Measurements from ENCODE around the gene CDK6.

Gene CDK6

DNA sequence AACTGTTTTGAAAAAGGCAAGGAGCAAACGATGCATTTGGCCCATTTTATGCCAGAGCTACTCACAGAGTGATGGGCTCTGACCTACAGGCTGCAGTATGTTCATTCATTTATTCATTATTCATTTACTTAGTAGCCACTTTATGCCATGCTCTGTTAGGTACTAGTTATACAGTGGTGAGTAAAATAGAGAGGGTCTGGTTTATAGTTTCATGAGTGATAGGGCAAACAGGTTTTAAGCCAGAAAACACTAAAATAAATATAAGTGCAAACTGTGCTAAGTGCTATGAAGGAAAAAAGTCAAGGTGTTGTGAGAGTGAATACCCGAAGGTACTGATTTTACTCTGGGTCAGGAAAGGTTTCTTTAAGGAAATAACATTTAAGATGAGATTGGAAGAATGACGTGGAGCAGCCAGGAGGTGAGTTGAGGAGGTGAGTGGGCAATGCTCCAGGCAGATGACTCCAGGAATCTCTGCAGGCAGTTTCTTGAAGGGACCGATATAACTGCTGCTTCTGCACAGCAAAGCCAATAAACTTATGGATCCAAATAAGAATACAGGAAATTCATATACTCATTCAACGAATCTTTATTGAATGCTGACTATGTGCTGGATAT is 189.3 kb downstream of the CDK6 start:
- Histone ChIP-seq H3K36me3 (ENCODE audit: control insufficient read depth, insufficient read depth, low read length) (no peaks in the 10 kb centered on the region), H3K4me1 (ENCODE audit: control insufficient read depth, insufficient read depth, low read length) (peaks cover 12% of the 10 kb centered on the region), H3K27me3 (ENCODE audit: control insufficient read depth, insufficient read depth, low read length) (no peaks in the 10 kb centered on the region), H3K9ac (ENCODE audit: low read length) (no peak overlapping the region), H3K4me3 (ENCODE audit: low read length) (no peak overlapping the region), H3K9me3 (ENCODE audit: control insufficient read depth, low read length) (no peaks in the 10 kb centered on the region)

DNA sequence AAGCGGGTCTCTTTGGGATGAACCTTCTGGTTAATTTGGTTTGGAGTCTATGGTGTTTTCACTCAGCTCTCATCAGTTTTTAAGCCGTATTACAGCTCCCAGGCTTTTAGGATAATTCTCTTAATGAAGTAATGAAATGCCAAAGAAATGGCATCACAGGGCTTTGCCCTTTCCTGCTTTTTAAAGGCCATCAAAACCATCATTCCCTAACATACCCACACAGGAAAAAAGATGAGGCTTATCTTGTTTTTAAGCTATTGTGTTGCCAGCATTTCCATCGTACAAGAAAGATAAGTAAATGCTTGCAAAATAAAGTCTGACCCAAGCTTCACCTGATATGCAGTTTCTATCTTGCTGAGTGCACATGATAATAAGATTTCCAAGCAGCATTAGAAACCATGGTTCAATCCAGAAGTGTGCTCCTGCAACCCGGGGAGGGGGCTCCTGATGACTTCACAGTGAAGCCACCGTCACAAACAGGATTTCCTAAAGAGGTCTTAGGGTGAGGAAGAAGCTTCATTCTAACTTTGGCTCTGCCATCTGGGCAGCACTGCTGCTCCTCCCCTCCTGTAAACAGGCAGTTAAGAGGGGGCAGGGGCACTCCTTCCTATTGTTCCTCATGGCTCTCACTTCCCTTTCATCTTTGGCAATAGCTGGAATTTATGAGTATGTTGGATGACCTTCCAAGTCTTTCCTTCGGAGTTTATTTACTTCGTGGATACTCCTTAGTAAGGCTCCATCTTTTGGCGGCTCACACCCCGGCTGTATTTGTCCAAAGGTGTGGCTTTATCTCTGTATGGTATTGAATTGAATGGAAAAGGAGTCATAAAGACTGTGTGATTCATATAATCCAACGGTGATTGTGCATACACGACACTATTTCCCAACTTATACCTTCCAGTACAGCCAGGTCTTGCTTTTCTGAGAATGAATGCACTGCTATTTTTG is 191.0 kb downstream of the CDK6 start:
- Histone ChIP-seq H3K27me3 (ENCODE audit: control insufficient read depth, insufficient read depth, low read length) (no peaks in the 10 kb centered on the region), H3K4me3 (ENCODE audit: low read length) (no peak overlapping the region), H3K9ac (ENCODE audit: low read length) (no peak overlapping the region), H3K36me3 (ENCODE audit: control insufficient read depth, insufficient read depth, low read length) (no peaks in the 10 kb centered on the region), H3K9me3 (ENCODE audit: control insufficient read depth, low read length) (no peaks in the 10 kb centered on the region), H3K4me1 (ENCODE audit: control insufficient read depth, insufficient read depth, low read length) (peaks cover 12% of the 10 kb centered on the region)

DNA sequence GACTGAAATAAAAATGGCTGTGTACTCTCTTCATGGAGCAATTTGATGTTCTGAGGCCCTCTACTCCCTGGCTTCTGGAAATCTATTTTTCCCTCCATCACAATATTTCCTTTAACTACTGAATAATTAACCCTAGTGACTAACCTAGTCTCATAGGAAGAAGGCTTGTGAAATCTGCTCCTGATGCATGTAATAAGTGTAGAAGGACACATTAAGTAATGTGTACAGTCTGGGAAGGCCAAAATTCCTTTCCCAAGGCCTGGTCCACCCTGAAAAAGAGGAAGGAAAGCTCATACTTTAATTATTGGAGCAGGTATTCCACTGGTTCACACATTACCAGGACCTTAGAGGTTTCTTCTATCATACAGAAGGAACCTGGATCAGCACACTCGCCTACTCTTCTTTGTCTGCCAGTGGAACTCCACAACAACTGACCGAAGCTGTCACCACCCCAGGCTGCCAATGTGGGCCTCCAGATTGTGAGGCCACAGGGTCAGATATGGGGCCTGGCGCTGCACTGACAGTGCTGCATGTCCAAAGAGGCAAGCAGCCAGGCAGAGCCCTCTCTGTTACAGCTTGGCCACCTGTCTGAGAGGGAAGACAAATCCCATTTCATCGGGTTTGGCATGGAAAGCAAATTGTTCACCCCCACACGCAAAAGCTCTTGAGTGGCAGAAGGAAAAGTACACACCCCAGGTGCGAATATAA is 191.8 kb downstream of the CDK6 start:
- no peak overlapping the region for H3K4me3 ChIP-seq (ENCODE audit: low read length)
- no peak overlapping the region for H3K9ac ChIP-seq (ENCODE audit: low read length)
- no peaks in the 10 kb centered on the region for H3K36me3 ChIP-seq (ENCODE audit: control insufficient read depth, insufficient read depth, low read length)
- H3K27me3 ChIP-seq (ENCODE audit: control insufficient read depth, insufficient read depth, low read length) = no peaks in the 10 kb centered on the region
- no peaks in the 10 kb centered on the region for H3K9me3 ChIP-seq (ENCODE audit: control insufficient read depth, low read length)
- peaks cover 12% of the 10 kb centered on the region for H3K4me1 ChIP-seq (ENCODE audit: control insufficient read depth, insufficient read depth, low read length)

DNA sequence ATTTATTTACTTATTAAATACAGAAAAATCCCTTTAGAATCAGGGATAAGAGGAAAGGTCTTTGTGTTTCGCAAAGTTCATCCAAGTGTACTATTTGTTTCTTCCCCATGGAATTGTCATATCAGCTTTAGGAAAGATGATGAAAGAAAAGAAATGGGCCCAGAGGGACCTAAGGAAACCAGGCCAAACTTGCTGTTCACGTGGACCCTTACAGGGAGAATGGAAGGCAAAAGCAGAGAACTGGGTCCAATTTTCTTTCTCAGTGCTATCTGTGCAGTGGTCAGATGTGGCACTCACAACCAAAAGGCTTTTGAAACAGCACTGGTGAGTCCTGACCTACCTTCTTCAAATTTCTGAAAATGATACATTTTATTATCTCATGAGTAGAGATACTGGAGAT is 192.6 kb downstream of the CDK6 start:
- Histone ChIP-seq H3K4me1 (ENCODE audit: control insufficient read depth, insufficient read depth, low read length) (peaks cover 12% of the 10 kb centered on the region), H3K27me3 (ENCODE audit: control insufficient read depth, insufficient read depth, low read length) (no peaks in the 10 kb centered on the region), H3K4me3 (ENCODE audit: low read length) (no peak overlapping the region), H3K9me3 (ENCODE audit: control insufficient read depth, low read length) (no peaks in the 10 kb centered on the region), H3K36me3 (ENCODE audit: control insufficient read depth, insufficient read depth, low read length) (no peaks in the 10 kb centered on the region), H3K9ac (ENCODE audit: low read length) (no peak overlapping the region)

DNA sequence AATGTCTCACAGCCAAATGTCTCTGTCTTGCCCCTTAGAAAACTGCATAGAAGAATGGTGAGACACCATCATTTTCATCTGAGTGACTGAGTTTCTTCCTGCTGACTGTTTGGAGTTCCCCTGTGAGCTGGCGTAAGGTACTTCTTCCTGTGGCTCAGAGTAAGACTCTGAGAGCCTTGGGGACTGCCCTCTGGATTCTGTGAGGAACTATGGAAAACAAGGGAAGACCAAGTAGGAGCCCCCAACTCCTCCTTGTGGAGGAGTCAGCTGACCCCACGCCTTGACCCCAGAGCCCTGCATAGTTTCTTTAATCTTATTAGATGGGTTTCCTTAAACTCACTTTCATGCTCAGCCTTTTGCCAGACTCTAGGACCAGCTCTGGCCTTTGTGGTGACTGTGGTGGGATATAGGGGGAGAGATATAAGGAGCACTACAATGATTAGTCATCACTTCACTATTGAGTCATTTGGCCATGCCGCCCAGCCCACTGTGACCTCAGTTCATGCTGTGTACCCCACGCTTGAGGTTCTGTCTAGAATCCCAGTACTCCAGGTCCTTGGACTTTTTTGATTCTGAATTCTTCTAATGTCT is 194.4 kb downstream of the CDK6 start:
- Histone ChIP-seq H3K9ac (ENCODE audit: low read length) (no peak overlapping the region), H3K9me3 (ENCODE audit: control insufficient read depth, low read length) (no peaks in the 10 kb centered on the region), H3K4me1 (ENCODE audit: control insufficient read depth, insufficient read depth, low read length) (peaks cover 12% of the 10 kb centered on the region), H3K27me3 (ENCODE audit: control insufficient read depth, insufficient read depth, low read length) (no peaks in the 10 kb centered on the region), H3K4me3 (ENCODE audit: low read length) (no peak overlapping the region), H3K36me3 (ENCODE audit: control insufficient read depth, insufficient read depth, low read length) (no peaks in the 10 kb centered on the region)

DNA sequence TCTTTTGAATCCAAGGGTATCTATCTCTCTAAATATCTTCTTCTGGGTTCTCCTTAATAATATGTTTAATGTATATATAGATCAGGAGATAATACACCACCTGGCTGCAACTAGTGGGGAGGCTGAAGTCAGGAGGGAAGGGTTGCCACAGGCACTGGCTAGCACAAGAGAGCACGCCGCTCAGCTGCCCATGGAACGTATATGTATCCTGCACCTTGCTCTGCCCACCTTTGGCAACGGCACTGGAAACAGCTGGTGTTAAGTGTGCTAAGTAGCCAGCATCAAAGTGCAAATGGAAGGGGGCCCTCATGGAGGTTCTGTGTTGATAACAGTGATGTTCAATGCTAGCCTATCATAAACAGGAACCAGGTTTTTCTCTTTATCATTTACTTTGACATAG is 196.4 kb downstream of the CDK6 start:
- H3K27me3 ChIP-seq (ENCODE audit: control insufficient read depth, insufficient read depth, low read length) = no peaks in the 10 kb centered on the region
- H3K4me1 ChIP-seq (ENCODE audit: control insufficient read depth, insufficient read depth, low read length) = peaks cover 13% of the 10 kb centered on the region
- no peak overlapping the region for H3K9ac ChIP-seq (ENCODE audit: low read length)
- no peaks in the 10 kb centered on the region for H3K9me3 ChIP-seq (ENCODE audit: control insufficient read depth, low read length)
- no peaks in the 10 kb centered on the region for H3K36me3 ChIP-seq (ENCODE audit: control insufficient read depth, insufficient read depth, low read length)
- no peak overlapping the region for H3K4me3 ChIP-seq (ENCODE audit: low read length)

DNA sequence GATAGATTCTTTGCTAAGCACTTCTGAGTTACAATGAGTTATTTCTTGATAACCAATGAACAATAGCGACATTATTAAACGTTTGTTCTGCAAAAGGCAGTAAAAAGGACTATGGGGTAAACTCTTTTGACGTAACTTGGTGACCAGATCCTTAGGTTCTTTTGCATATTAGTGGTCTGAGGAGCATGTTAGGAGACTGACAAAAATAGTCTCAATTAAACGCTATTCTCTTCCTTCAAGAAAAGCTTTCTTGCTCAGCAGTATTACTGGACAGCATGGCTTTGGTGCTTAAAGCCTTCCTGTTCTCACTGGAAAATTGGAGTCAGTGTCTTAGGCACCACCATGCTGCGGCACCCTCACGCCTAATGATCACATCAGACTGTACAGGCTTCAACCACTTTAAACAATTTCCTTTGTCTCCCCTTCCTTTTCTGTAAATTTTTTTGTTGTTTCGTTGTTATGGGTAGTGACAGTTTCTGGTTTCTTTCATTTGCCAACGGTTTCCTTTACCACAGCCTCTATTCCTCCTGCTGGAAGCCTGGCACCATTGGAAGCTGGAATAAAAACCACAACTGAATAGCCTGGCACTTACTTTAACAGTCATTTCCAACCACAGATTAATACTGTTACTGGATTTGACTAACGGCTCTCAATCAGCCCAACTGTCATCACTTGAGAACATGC is 197.0 kb downstream of the CDK6 start:
- Histone ChIP-seq H3K4me1 (ENCODE audit: control insufficient read depth, insufficient read depth, low read length) (peaks cover 10% of the 10 kb centered on the region), H3K9me3 (ENCODE audit: control insufficient read depth, low read length) (no peaks in the 10 kb centered on the region), H3K4me3 (ENCODE audit: low read length) (no peak overlapping the region), H3K36me3 (ENCODE audit: control insufficient read depth, insufficient read depth, low read length) (no peaks in the 10 kb centered on the region), H3K27me3 (ENCODE audit: control insufficient read depth, insufficient read depth, low read length) (no peaks in the 10 kb centered on the region), H3K9ac (ENCODE audit: low read length) (no peak overlapping the region)

DNA sequence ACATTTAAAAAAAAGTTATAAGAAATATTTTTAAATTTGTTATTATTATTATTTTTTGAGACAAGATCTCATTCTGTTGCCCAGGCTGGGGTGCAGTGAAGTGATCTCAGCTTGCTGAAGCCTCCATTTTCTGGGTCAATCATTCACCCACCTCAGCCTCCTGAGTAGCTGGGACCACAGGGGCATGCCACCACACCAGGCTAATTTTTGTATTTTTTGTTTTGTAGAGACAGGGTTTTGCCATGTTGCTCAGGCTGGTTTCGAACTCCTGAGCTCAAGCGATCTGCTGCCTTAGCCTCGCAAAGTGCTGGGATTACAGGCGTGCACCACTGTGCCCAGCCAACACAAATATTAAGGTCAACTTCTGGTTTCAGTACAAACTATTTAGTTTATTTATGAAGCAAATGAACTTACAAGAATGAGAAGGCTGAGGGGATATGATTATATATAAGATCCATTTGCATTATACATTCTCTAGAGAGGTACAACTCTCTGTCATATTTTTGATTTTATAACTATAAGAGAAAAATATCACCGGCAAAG is 200.3 kb downstream of the CDK6 start:
- no peaks in the 10 kb centered on the region for H3K27me3 ChIP-seq (ENCODE audit: control insufficient read depth, insufficient read depth, low read length)
- peaks cover 13% of the 10 kb centered on the region for H3K4me1 ChIP-seq (ENCODE audit: control insufficient read depth, insufficient read depth, low read length)
- no peaks in the 10 kb centered on the region for H3K36me3 ChIP-seq (ENCODE audit: control insufficient read depth, insufficient read depth, low read length)
- H3K9me3 ChIP-seq (ENCODE audit: control insufficient read depth, low read length) = no peaks in the 10 kb centered on the region
- H3K4me3 ChIP-seq (ENCODE audit: low read length) = no peak overlapping the region
- no peak overlapping the region for H3K9ac ChIP-seq (ENCODE audit: low read length)

DNA sequence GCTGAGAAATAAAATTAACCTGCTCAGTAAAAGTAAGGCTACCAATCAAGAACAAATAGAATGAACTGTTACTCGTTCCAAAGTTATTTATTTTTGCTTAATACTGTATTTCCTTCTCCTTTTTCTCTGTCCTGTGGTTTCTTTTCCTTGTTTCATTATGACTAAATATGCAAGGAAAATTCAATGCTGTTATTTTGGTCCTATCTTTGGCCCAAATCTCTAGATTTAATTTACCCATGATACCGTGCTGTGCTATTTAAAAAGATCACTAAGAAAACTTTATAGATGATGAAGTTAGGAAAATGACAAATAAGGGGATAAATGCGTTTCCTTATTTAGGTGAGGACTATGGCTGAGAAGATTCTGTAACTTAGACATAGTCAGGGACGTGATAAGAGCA is 200.8 kb downstream of the CDK6 start:
- no peak overlapping the region for H3K9ac ChIP-seq (ENCODE audit: low read length)

DNA sequence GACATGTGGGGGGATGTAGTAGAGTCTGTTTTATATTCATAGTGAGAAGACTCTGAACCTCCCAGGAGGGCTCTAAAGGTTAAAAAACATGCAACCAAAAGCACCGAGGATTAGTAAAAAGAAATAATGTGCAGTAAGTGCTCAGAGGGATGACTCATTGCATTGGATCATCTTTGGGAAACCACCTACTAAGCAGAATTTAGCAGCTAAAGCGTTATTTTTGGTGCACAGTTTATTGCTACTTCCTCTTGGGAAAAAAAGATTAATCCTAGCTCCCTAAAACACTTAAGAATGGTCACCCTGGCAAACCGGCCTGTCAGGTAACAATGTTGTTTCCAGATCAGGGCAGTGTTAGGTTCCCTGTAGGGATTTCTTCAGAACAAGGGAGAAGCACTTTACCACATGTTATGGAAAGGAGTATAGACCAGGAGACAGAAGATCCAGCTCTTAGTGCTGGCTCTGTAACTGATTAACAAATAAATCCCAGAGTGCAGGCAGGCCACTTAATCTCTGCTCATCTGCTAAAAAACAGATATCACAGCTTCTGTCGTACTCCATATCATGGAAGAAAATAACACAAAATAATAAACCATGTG is 201.4 kb downstream of the CDK6 start:
- Histone ChIP-seq H3K4me3 (ENCODE audit: low read length) (no peak overlapping the region), H3K36me3 (ENCODE audit: control insufficient read depth, insufficient read depth, low read length) (no peaks in the 10 kb centered on the region), H3K27me3 (ENCODE audit: control insufficient read depth, insufficient read depth, low read length) (no peaks in the 10 kb centered on the region), H3K9me3 (ENCODE audit: control insufficient read depth, low read length) (no peaks in the 10 kb centered on the region), H3K4me1 (ENCODE audit: control insufficient read depth, insufficient read depth, low read length) (peaks cover 13% of the 10 kb centered on the region), H3K9ac (ENCODE audit: low read length) (peak overlapping the region; percentile 46)

More for the DNA sequence above, 200.8 kb downstream of the CDK6 start:
- Histone ChIP-seq H3K27me3 (ENCODE audit: control insufficient read depth, insufficient read depth, low read length) (no peaks in the 10 kb centered on the region), H3K36me3 (ENCODE audit: control insufficient read depth, insufficient read depth, low read length) (no peaks in the 10 kb centered on the region), H3K4me1 (ENCODE audit: control insufficient read depth, insufficient read depth, low read length) (peaks cover 13% of the 10 kb centered on the region), H3K9me3 (ENCODE audit: control insufficient read depth, low read length) (no peaks in the 10 kb centered on the region), H3K4me3 (ENCODE audit: low read length) (no peak overlapping the region)

DNA sequence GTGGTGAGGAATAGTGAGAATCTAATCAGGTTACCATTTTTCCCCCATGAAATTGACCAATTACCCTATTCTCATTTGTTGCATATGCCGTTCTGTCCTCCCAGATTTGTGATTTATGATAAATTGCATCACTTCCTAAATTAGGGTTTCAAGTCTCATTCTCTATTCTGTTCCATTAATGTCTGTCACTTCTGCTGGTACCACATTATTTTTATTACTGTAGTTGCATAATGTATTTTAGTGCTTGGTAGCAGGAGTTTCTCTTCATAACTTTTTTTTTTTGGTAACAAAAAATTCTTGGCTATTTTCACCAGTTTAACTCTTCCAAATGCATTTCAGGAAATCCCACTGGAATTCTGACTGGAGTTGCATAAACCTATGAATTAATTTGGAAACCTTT is 202.2 kb downstream of the CDK6 start:
- no peak overlapping the region for H3K9ac ChIP-seq (ENCODE audit: low read length)
- H3K9me3 ChIP-seq (ENCODE audit: control insufficient read depth, low read length) = no peaks in the 10 kb centered on the region
- H3K4me3 ChIP-seq (ENCODE audit: low read length) = no peak overlapping the region
- H3K36me3 ChIP-seq (ENCODE audit: control insufficient read depth, insufficient read depth, low read length) = no peaks in the 10 kb centered on the region
- peaks cover 13% of the 10 kb centered on the region for H3K4me1 ChIP-seq (ENCODE audit: control insufficient read depth, insufficient read depth, low read length)
- H3K27me3 ChIP-seq (ENCODE audit: control insufficient read depth, insufficient read depth, low read length) = no peaks in the 10 kb centered on the region
